HEK293T (cell line): Measurements from ENCODE around the gene ASPHD1.
"Not testable (repeated sequence)": the region's sequence is repeated elsewhere in the genome, so short reads cannot be mapped to it uniquely, and the experiment has no call there.

Experiments
- ARNT ChIP-seq: fragments of 450-650 bp; IDR thresholded peaks from 2 replicates; pipeline ENCODE4 v1.6.1; 2017; ENCODE audit warnings: mild to moderate bottlenecking
- BHLHE40 ChIP-seq: fragments of 450-650 bp; IDR thresholded peaks from 2 replicates; pipeline ENCODE4 v1.6.1; 2016; ENCODE audit warnings: mild to moderate bottlenecking, moderate library complexity, borderline replicate concordance
- L3MBTL2 ChIP-seq: fragments of 450-650 bp; conservative IDR thresholded peaks from 2 replicates; pipeline ENCODE4 v1.6.1; 2016; ENCODE audit warnings: mild to moderate bottlenecking

- TF ChIP-seq BHLHE40, L3MBTL2, ARNT: not testable (repeated sequence)
Observed at GRCh38 chr16:29869067-29869466, 31.2 kb upstream of the ASPHD1 start.
